ENCODE data around the gene SEC62. TPM values are rescaled to one million over a fixed set of nuclear protein-coding genes. Genes with fewer than 3 reads are reported as not detected.
A peak's percentile ranks its signal among the peaks of the same experiment; 100 is the strongest.

SEC62 gene
- total RNA-seq, 1 donor from 2014 or later = 153 TPM

DNA sequence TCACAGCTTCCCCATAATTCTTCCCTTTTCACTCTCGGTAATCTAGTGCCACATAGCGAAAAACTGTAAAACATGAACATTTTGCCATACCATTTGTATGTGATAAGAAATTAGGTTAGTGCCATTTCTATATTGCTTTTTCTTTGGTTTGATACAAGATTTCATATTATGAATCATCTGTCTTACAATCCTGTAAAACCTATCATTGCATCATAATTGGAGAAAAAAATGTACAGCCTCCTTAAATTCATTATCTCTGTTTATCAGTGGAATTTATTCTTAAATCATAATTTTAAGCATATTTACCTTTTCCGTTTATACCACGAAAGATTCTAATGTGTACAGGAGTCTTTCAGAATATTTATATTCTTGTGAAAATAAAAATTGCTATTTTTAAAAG is 23.8 kb downstream of the SEC62 start:
- ATAC-seq = no peak
- H3K36me3 ChIP-seq = peaks cover 87% of the 10 kb centered on the region
- no peak overlapping the region for H3K27ac ChIP-seq
- no peak for DNase-seq
- TF ChIP-seq, protein P1, sequence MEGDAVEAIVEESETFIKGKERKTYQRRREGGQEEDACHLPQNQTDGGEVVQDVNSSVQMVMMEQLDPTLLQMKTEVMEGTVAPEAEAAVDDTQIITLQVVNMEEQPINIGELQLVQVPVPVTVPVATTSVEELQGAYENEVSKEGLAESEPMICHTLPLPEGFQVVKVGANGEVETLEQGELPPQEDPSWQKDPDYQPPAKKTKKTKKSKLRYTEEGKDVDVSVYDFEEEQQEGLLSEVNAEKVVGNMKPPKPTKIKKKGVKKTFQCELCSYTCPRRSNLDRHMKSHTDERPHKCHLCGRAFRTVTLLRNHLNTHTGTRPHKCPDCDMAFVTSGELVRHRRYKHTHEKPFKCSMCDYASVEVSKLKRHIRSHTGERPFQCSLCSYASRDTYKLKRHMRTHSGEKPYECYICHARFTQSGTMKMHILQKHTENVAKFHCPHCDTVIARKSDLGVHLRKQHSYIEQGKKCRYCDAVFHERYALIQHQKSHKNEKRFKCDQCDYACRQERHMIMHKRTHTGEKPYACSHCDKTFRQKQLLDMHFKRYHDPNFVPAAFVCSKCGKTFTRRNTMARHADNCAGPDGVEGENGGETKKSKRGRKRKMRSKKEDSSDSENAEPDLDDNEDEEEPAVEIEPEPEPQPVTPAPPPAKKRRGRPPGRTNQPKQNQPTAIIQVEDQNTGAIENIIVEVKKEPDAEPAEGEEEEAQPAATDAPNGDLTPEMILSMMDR (IDR thresholded peaks at IDR 0.05) = no peak
- intact Hi-C loops (cut with DNase I) = no loop called here
- no peaks in the 10 kb centered on the region for H3K9me3 ChIP-seq
- H3K27me3 ChIP-seq (ENCODE audit: low read depth) = no peaks in the 10 kb centered on the region
- H3K4me1 ChIP-seq = peaks cover 13% of the 10 kb centered on the region
- H3K4me3 ChIP-seq = no peak overlapping the region

DNA sequence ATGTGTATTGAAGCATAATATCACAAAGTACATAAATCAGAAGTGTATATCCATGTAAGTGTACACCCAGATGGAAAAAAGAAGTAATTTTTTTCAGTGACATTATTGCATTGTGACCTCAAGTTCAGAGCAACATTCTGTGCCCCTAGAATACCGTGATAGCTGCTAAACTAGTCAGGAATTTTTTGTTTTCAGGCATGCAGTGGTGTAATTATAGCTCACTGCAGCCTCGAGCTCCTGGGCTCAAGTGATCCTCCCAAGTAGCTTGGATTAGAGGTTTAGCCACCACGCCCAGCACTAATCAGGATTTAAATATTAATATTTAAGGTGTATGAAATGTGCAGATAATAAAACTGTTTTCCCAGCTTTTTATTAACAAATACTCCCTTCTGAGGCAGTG is 25.5 kb downstream of the SEC62 start:
- Histone ChIP-seq H3K36me3 (peaks cover 78% of the 10 kb centered on the region), H3K27ac (no peak overlapping the region), H3K27me3 (ENCODE audit: low read depth) (no peaks in the 10 kb centered on the region), H3K4me1 (peaks cover 13% of the 10 kb centered on the region), H3K4me3 (no peak overlapping the region), H3K9me3 (no peaks in the 10 kb centered on the region)
- no peak for ATAC-seq
- intact Hi-C loops (cut with DNase I) = no loop called here
- TF ChIP-seq, protein P1 (IDR thresholded peaks at IDR 0.05) = no peak
- no peak for DNase-seq

DNA sequence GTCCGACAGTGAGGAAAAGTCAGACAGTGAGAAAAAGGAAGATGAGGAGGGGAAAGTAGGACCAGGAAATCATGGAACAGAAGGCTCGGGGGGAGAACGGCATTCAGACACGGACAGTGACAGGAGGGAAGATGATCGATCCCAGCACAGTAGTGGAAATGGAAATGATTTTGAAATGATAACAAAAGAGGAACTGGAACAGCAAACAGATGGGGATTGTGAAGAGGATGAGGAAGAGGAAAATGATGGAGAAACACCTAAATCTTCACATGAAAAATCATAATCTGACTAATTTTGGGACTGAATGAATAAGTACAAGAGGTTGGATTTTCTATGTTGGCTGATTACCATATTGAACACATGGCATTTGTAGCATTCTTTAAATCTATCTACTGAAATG is 26.2 kb downstream of the SEC62 start:
- no peak overlapping the region for H3K27ac ChIP-seq
- intact Hi-C loops (cut with DNase I) = no loop called here
- TF ChIP-seq, protein P1 (IDR thresholded peaks at IDR 0.05) = no peak
- H3K4me3 ChIP-seq = no peak overlapping the region
- no peak for ATAC-seq
- H3K9me3 ChIP-seq = no peaks in the 10 kb centered on the region
- H3K27me3 ChIP-seq (ENCODE audit: low read depth) = no peaks in the 10 kb centered on the region
- H3K4me1 ChIP-seq = peaks cover 13% of the 10 kb centered on the region
- DNase-seq = no peak
- H3K36me3 ChIP-seq = peaks cover 72% of the 10 kb centered on the region

DNA sequence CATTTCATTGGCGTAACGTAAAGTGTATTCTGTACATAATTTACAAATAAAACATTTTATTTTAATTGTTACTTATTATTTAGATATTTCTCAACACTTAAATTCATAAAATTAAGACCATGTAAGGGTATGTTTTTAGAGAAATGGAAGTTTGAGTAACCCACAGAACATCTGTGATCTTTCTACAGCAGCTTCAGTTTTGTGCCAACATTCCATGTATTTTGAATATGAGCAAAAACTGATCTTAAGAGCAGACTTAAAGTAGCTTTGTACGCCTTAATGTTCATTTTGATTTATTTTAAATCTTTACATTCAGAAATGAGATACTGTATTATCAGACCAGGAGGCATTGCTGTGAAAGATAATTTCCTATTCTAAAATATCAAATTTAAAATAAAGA is 27.2 kb downstream of the SEC62 start:
- no peak overlapping the region for H3K27ac ChIP-seq
- TF ChIP-seq, protein P1 (IDR thresholded peaks at IDR 0.05) = no peak
- DNase-seq (no peak), ATAC-seq (no peak)
- no peak overlapping the region for H3K4me3 ChIP-seq
- H3K9me3 ChIP-seq = no peaks in the 10 kb centered on the region
- intact Hi-C loops (cut with DNase I) = no loop called here
- H3K36me3 ChIP-seq = peaks cover 62% of the 10 kb centered on the region
- no peaks in the 10 kb centered on the region for H3K27me3 ChIP-seq (ENCODE audit: low read depth)
- H3K4me1 ChIP-seq = peaks cover 13% of the 10 kb centered on the region

DNA sequence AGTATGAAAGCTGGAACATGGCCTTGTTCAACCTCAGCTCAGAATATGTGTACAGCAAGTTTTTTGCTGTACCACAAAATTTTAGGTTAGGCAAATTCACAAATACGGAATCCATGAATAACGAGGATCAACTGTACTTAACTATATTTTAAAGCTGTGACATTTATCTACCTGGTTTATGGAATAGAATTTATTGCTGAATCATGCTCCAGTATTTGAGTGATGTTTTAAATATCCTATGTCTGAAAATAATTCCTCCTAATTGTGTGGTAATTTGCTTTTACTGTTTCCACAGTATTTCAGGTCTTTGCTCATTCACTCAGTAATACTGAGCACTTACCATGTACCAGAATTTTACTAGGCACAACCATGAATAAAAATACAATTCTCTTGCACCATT is 29.5 kb downstream of the SEC62 start:
- intact Hi-C loops (cut with DNase I) = no loop called here
- H3K4me1 ChIP-seq = peaks cover 13% of the 10 kb centered on the region
- TF ChIP-seq, protein P1 (IDR thresholded peaks at IDR 0.05) = no peak
- no peaks in the 10 kb centered on the region for H3K27me3 ChIP-seq (ENCODE audit: low read depth)
- no peak for ATAC-seq
- no peak for DNase-seq
- H3K27ac ChIP-seq = no peak overlapping the region
- H3K36me3 ChIP-seq = peaks cover 42% of the 10 kb centered on the region
- H3K4me3 ChIP-seq = no peak overlapping the region
- no peaks in the 10 kb centered on the region for H3K9me3 ChIP-seq

DNA sequence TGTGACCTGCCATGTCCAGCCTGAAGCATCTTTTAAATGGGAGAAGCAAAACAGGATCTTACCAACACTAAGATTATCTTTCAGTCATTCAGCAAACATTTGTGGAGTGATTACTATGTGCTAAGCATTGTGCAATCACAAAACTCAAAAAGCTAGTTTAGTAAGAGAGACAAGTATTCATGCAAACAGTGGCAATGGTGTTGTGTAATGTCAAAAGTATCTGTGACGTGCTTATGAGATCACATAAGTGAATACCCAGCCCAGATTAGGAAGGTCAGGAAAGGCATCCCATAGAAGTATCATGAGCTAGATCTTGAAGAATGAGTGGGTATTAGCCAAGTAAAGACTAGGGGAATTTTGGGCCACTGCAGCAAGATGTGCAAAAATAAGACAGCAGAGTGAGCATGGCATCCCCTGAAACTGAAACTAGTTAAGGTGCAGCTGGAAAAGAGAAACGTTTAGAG is 32.1 kb downstream of the SEC62 start:
- Histone ChIP-seq H3K4me1 (peaks cover 25% of the 10 kb centered on the region), H3K27me3 (ENCODE audit: low read depth) (no peaks in the 10 kb centered on the region), H3K4me3 (no peak overlapping the region), H3K9me3 (no peaks in the 10 kb centered on the region), H3K36me3 (peaks cover 18% of the 10 kb centered on the region), H3K27ac (no peak overlapping the region)
- ATAC-seq = peak; percentile 72 to 90
- intact Hi-C loops (cut with DNase I) = no loop called here
- no peak for DNase-seq
- TF ChIP-seq, protein P1 (IDR thresholded peaks at IDR 0.05) = no peak

All from lower lobe of right lung (tissue), 2 donors.